ENCODE results near the gene TECPR2.

TECPR2 gene

DNA sequence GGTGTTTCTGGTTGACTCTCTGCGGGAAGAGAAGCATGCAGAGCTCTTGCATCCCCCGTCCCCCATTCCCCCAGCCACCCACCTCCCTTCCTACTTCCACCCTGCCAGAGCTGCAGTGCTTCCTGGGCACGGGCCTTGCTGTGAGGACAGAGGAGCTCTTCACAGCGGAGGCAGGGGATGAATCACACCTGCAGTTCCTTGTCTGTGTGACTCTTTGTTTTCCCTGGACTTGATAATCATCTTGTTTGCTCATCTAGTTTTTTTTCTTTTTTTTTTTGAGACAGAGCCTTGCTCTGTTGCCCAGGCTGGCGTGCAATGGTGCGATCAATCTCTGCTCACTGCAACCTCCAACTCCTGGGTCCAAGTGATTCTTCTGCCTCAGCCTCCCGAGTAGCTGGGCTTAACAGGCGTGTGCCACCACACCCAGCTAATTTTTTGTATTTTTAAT lies 119.1 kb downstream of the TECPR2 start:
- intact Hi-C loops (cut with DNase I), result no loop called here
- peak in 20 of 42 donors; percentile 13 to 79 (median 43) for DNase-seq

DNA sequence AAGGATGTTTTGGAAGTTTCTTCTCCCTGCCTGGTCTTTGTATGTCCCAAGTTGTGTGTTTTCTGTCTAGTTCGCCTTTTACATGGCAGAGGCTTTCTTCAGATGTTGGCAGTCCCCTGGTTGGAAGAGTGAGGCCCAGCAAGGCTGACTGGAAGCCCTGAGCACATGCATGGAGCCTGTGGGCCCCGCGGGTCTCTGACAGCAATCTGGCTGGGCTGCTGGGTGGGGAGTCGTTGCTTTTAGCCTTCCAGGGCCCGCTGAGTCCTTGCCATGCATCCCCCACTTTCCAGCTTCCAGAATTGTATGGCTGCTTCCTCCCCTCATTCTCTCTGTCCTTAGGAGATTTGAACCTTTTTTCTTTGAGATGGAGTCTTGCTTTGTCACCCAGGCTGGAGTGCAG lies 121.6 kb downstream of the TECPR2 start:
- DNase-seq, result no peak
- intact Hi-C loops (cut with DNase I), result no loop called here

DNA sequence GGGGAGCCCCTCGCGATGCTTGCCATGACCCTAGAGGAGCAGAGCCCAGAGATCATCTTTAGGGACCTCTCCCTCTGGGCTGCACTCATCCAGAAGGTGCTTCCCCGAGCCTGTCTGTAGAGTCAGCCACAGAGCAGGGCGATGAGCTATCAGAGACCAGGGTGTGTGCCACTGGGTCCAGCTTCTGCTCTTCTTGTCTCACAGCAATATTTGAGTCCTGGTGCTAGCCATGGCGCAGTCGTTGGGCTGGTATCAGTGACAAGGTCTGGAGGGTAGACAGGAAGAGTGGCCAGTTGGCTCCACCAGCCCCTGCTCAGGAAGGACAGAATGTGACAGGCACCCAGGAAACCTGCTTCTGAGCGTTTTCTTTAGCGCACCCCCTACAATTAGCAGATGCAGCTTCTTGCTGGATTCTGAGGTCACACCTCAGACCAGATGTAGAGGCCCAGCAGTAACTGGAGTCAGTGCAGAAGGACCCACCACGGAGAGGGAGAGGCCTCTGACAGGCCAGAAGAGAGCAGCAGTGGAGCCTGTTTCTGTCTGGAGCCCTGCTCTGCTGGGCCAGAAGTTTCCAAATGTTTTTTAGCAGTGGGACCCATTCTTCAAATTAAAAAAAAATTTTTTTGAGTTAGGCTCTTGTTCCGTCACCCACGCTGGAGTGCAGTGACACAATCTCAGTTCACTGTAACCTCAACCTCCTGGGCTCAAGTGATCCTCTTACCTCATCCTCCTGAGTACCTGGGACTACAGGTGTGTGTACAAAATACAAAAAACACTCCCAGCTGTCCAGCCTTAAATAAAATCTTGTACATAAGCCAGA lies 123.2 kb downstream of the TECPR2 start:
- DNase-seq, result peak in 1 of 42 donors; percentile 2

DNA sequence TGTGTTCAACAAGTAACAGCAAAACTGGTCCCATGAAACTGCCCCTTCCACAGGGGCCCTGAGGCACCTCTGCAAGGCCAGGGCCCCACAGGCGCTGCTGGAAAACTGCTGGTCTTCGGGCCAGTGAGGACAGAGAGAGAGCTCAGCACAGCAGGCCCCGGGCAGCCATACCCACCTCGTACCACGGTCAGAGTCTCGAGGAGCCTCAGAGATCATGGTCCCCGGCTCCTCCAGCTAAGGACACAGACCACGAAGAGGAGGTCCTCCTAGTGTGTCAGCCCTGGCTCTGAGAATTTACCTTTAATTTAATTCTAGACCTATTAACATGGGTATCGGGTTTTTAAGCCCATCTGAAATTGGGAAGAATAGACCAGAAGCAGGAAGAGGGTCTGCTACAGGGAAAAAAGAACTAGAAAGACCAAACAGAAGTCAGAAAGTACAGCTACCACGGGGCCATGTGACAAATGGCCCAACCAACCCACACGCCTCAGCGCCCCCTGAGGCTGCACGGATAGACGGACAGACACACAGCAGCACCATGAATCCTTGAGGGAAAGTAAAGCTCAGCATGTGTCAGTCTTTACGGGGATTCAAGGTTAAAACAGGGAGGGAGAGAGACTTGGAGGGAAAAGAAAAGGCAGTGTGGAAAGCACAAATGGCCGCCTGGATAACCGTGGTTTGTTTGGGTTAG lies 123.9 kb downstream of the TECPR2 start:
- DNase-seq, result no peak
- intact Hi-C loops (cut with DNase I), result no loop called here

More for the DNA sequence above, 123.2 kb downstream of the TECPR2 start:
- intact Hi-C loops (cut with DNase I), result no loop called here

DNA sequence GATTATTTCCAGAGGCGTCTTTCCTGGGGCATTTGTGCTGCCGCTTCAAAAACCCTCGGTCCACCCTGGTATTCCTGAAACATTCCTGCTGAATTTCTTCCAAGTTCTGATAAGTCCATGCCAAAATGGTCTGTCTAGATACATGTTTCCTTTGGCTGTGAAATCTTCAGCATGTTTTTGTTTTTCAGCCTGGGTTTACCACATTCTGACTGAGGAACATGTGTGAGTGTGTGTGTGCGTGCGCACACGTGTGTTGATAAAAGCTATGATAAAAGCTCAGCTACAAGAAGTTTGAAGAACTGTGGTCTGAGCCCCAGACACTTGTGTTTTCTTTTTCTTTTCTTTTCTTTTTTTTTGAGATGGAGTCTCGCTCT lies 124.5 kb downstream of the TECPR2 start:
- DNase-seq, result no peak
- intact Hi-C loops (cut with DNase I), result no loop called here

DNA sequence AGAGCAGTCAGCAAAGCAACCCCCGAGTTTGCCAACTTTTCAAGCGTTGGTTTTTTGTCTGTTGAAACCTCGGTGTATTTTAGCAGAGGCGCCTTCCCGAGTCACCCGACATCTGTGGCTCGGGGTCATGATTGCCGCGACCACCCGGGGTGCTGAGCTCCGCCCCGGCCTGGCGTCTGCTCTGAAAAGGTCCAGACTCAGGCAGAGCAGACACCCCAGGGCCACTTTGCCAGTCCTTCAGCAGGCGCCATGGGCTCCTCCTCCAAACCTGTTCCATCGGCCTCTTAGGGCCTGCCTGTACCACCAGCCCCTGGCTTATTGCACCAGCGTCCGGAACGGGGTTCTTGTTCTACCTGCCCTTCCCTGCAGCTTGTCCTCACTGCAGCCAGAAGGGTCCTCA lies 127.7 kb downstream of the TECPR2 start:
- DNase-seq, result peak in 1 of 42 donors; percentile 0
- intact Hi-C loops (cut with DNase I), result no loop called here

DNA sequence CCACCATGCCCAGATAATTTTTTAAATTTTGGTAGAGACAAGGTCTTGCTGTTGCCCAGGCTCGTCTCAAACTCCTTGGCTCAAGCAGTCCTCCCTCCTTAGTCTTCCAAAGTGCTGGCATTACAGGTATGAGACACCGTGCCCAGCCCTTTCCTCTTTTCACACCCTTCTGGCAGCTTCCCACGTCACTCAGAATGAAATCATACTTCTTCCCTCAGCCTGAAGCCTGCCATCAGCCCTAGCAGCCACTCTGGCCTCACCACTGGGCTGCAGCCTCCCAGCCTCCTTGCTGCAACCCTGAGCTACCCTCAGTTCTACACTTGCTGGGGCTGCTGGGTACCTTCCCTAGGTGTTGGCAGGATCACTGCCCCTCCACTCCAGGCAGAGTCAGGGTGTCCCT lies 128.6 kb downstream of the TECPR2 start:
- peak in 1 of 42 donors; percentile 1 for DNase-seq
- intact Hi-C loops (cut with DNase I), result no loop called here

DNA sequence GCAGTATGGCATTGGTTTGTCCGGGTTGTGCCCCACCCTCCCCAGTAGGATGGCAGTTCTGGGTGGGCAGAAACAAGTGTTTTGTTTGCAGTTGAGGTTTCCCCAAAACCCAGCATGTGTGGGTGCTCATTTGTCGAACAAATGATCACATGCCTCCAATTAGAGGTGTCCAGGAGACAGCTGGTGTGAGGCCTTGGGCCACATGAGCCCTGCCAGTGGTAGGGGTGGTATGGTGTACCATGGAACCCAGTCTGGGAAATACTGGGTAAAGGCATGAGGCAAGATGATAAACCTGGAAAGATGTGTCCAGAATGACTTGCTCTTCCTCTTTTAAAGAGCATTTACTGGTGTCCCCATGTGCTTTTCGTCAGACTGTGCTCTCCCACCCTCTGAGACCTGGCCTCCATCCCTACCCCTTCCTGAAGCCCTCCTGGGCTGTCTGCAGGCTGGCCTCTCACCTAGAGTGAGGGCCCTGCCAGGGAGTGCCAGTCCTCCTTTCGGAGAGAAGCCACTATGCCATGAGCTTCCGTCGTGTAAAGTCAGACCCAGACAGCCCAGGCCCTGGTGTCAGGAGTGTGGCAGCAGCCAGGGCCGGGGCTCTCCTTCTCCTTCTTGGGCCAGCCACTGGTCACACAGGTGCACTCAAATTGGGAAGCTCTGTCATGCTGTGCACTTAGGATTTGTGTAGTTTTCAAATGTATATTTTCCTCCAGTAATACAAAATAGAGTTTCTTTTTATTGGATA lies 129.2 kb downstream of the TECPR2 start:
- peak in 1 of 42 donors; percentile 1 for DNase-seq
- intact Hi-C loops (cut with DNase I), result no loop called here

DNA sequence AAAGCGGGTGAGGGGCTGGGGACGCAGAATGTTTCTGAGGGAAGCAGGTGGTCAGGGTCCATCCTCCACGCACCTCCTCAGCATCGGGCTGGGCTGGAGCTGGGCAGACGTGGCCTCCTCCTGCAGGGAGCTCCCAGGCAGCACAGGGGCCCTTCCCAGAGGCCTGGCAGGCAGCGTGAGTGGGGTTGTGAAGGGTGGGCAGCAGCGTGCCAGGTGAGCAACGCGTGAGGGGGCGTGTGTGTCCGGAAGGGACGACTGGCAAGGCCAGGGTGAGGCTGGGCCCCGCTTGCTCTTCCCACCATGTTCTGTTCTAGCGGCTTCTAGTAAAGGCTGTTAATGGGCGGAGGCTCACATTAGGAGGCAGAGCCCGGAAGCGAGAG lies 129.8 kb downstream of the TECPR2 start:
- intact Hi-C loops (cut with DNase I), result no loop called here
- DNase-seq, result peak in 1 of 42 donors; percentile 1

DNA sequence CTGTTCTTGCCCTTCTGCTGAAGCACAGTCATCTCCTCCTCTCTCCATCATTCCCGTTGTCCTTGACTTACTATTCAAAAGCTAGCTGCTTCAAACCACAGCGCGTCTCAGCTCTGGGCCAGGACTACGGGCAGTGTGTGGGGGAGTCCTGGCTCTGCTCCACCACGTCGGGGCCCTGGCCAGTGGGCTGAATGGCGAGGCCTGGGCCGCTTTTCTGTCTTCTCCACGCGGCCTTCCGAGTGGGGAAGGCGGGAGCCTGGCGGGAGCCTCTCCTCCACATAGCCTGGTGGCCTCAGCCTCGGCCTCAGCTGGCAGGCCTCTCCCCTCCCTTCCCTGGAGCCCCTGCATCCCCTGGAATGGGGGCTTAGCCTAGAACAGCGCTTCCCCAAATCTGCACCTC lies 130.4 kb downstream of the TECPR2 start:
- peak in 1 of 42 donors; percentile 49 for DNase-seq
- intact Hi-C loops (cut with DNase I), result no loop called here

DNA sequence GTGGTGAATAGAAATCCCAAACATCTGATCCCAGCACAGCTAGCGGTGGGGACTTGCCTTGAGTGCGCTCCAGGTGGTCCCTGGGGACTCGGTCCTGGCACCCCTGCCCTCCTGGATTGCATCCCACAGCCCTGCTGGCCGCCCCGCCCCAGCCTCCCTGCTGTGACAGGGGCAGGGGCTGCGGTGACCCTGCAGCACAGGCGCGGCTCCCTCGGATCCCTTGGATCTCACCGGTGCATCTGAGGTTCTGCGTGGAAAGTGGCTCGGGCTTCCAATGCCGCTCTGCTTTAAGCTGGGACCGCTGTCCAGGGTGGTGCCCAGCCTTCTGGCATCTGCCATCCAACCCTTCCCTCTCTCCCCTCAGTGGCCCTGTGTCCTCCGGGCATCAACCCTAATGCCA lies 130.8 kb downstream of the TECPR2 start:
- intact Hi-C loops (cut with DNase I), result no loop called here

DNA sequence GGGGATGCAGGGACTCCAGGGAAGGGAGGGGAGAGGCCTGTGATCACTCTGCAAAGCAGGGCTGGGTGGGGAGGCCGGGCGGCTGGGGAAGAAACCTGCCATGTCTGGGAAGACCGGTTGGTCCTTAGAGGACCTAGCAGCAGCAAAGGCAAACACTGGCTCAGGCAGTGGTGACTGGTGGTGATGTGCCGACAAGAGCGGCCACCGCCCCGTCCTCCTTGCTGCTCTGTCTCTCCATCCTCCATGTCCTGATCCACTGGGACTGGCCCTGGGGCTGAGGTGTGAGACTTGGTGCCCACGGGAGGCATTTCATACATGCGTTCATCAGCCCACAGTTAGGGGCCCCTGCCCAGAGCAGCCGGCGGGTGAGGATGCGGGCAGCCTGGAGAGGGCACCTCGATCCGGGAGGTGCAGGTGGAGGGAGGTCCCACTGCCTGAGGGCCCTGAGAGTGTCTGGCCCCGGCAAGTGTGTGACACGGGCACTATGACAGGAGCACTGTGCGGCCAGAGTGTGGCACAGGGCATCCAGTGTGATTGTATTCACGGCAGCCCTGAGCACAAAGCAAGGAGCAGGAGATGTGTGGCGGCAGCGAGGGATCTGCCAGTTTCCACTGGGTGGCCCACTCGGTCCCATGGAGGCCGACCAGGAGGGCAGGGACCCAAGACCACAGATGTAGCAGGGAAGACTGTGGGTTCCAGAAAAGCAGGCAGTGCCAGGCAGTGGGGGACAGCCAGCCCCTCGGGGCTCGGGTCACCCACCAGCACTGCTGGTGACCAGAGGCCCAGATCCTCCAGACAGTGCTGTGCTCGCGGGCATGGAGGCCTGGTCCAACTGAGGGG lies 133.0 kb downstream of the TECPR2 start:
- no peak for DNase-seq
- intact Hi-C loops (cut with DNase I), result no loop called here

More for the DNA sequence above, 130.8 kb downstream of the TECPR2 start:
- no peak for DNase-seq

DNA sequence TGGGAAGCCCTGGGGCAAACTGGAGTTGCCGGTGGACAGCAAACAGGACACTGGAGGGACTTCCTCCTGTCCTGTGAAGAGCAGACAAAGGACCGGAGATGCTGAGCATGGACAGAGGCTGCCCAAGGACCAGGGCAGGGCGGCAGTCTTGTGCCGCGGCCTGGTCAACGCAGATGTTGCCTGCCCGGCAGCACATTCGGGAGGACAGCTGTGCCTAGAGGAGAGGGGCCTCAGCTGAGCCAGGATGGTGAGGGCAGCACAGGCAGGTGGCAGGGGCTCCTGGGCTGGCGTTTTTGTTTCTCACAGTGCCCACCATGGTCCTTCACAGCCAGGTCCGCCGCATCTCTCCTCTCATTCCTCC lies 133.6 kb downstream of the TECPR2 start:
- no peak for DNase-seq
- intact Hi-C loops (cut with DNase I), result no loop called here

DNA sequence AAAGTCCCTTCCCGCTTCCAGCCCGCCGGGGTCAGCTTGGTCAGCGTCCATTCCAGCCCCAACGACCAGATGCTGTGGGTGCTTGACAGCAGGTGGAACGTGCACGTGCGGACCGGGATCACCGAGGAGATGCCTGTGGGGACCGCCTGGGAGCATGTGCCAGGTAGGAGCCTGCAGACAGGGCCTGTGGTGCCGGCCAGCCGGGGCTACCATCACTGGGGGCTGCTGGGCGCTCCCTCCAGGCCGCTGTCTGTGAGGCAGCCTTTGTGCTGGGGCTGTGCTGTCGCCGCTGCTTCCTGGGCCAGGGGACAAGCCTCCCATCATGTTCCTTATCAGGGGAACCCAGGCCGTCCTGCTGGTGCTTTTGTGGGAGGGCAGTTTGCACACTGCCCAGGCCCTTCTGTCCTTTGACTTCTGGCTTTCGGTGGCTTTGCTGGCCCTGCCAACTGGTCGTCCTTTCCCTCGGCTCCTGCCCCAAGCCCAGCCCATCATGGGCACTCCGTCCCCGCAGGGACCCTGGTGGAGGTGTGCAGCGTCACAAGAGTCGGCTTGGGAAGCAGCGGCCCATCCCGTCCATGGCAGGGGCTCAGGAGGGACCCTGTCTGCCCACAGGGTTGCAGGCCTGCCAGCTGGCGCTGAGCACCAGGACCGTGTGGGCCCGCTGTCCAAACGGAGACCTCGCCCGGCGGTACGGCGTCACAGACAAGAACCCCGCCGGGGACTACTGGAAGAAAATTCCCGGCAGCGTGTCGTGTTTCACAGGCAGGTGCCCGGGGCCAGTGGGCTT lies 134.4 kb downstream of the TECPR2 start:
- DNase-seq, result no peak
- intact Hi-C loops (cut with DNase I), result no loop called here

DNA sequence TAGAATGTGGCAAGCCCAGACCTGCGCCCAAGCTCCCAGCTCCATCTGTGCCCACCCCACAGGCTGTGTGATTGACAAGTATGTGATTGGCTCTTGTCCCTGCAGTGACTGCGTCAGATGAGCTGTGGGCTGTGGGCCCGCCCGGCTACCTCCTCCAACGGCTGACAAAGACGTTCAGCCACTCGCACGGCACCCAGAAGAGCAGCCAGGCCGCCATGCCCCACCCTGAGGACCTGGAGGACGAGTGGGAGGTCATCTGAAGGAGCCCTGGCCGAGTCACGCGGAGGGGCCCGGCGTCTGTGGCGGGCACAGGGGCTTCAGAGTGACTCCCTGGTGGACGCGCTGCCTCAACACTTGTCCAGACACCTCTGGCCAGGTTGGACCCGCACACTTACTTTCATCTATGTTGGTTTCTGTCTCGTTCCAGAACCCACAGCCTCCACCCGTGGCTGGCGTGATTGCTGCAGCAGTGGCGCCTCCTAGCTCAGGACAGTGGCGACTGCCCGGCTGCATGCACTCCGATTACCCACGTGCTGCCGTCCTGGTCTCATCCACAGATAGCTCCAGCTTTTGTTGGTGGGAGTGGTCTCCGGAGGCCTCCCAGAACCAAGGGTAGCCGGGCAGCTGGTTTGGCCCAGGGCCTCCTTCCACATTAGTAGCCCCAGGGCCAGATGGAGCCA lies 135.4 kb downstream of the TECPR2 start:
- intact Hi-C loops (cut with DNase I), result no loop called here
- DNase-seq, result peak in 7 of 42 donors; percentile 8 to 85 (median 38)

DNA sequence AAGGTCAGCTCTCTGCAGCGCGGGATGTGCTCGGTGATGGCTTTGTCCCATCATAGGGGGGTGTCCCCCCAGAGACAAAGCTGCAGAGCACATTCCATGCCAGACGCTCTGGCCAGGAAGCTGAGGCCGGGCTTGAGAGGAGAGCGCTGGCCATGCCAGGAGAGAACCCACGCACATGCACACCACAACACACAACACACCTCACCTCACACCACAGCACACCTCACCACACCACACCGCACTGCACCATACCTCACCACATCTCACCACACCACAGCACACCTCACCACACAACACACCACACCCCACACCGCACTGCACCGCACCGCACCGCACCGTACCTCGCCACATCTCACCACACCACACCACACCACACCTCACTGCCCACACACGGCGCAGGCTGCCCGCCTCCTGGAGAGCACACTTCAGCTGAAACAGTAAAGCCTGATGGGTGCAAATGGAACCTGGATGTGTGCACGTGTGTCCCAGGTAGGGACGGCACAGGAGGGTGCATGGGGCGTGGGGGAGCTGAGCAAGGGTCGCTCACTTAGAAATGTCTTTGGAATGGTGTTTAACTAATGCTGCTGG lies 136.0 kb downstream of the TECPR2 start:
- intact Hi-C loops (cut with DNase I), result no loop called here
- DNase-seq, result no peak

DNA sequence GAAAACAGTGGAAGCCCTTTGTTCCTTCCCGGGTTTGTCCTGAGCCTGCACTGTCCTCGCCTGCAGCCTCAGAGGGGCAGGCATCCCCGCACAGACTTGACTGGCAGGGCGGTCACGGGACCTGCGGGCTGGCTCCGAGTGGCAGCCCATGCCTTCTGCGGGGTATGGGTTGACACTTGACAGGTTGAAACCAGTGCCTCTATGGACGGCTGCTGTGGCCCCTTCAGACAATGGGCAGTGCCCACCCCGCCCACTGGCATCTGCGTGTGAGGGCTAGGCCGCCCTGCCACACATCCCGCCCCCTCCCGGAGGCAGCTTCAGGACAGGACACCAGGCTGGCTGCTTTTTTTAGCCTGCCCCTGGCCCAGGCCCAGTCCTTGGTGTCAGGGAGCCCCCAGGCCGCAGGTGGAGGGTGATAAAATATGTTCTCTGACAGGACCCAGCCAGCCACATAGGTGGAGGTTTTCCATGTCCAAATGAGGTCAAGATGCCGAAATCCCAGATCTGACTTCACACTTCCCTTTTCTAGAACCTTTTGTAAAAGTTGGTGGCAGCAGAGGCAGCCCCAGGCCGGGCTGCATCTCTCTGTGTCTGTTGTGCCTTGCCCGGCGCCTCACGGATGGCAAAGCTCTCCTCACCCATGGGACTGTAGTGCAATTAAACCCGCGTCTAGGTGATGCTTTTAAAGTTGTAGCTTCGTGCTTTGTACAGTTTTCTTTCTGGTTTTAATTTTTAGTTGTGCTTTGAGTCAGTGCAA lies 136.8 kb downstream of the TECPR2 start:
- intact Hi-C loops (cut with DNase I), result no loop called here
- peak in 1 of 42 donors; percentile 59 for DNase-seq

Measured in head of caudate nucleus (tissue), 42 donors.